Large intestine (tissue), 3 donors: Measurements from ENCODE around the gene DGKG. TPM values are rescaled to one million over a fixed set of nuclear protein-coding genes. Genes with fewer than 3 reads are reported as not detected.

Source experiments
- DNase-seq, 2 donors: peaks; one replicate each; pipeline versions ENCODE4 v3.0.0 to v3.0.0-alpha.2; 2013
- H3K27ac ChIP-seq: one replicate; pipeline ENCODE4 v1.5.1; 2013; ENCODE audit warnings: low read length
- H3K27me3 ChIP-seq: 2 replicates; pipeline ENCODE4 v1.6.1; 2013; ENCODE audit warnings: low read length; ENCODE audit not compliant: control insufficient read depth, insufficient read depth
- H3K36me3 ChIP-seq: 2 replicates; pipeline ENCODE4 v1.6.1; 2013; ENCODE audit warnings: low read length; ENCODE audit not compliant: control insufficient read depth, insufficient read depth
- H3K4me1 ChIP-seq: one replicate; pipeline ENCODE4 v1.6.1; 2013; ENCODE audit warnings: low read length; ENCODE audit not compliant: control insufficient read depth, insufficient read depth
- H3K4me3 ChIP-seq: one replicate; pipeline ENCODE4 v1.5.1; 2013; ENCODE audit warnings: low read length
- H3K9me3 ChIP-seq: one replicate; pipeline ENCODE4 v1.6.1; 2013; ENCODE audit warnings: mild to moderate bottlenecking, low read depth, low read length, moderate library complexity; ENCODE audit not compliant: control insufficient read depth
- WGBS: methylation state at CpG from one replicate; pipeline ENCODE4 v1.1.5; 2013; ENCODE audit warnings: low lambda C conversion rate; ENCODE audit not compliant: insufficient coverage; 5-methylcytosine and 5-hydroxymethylcytosine counted together
- polyA plus RNA-seq: library from polyadenylated mRNA; unstranded; fragments of 120-200 nt; gene quantifications from one replicate; pipeline ENCODE4 v1.2.1, GENCODE V29; 2013

DGKG gene
- polyA plus RNA-seq, 1 donor = 4.8 TPM

DNA sequence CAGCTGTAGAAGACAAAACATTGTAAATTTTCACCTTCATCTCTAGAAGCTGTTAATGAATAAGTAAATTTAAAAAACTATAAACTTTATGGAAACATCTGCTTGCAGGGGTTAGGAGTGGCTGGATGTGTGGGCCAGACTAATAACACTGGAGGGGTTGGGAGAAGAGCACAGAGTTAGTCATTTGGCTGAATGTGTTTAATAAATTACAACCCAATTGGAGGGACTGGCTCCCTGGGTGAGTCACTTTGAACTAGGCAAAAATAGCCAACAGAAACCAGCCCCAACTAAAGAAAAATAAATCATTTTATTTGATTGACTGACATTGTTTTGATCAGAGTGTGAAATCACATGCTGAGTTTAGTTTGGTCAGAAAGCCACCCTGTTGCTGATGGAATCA lies 21.8 kb downstream of the DGKG start:
- Histone ChIP-seq H3K27ac (no peak overlapping the region), H3K4me1 (no peaks in the 10 kb centered on the region), H3K9me3 (no peaks in the 10 kb centered on the region), H3K36me3 (no peaks in the 10 kb centered on the region), H3K4me3 (no peak overlapping the region), H3K27me3 (peaks cover 2% of the 10 kb centered on the region)
- no peak for DNase-seq

GRCh38 chr3:186339180-186339918 lies 22.7 kb downstream of the DGKG start:
- H3K36me3 ChIP-seq = no peaks in the 10 kb centered on the region
- DNase-seq = no peak
- WGBS = no CpG with 5 or more reads among the region's 4 CpGs
- no peaks in the 10 kb centered on the region for H3K9me3 ChIP-seq
- no peaks in the 10 kb centered on the region for H3K4me1 ChIP-seq
- peaks cover 5% of the 10 kb centered on the region for H3K27me3 ChIP-seq
- no peak overlapping the region for H3K4me3 ChIP-seq
- no peak overlapping the region for H3K27ac ChIP-seq

DNA sequence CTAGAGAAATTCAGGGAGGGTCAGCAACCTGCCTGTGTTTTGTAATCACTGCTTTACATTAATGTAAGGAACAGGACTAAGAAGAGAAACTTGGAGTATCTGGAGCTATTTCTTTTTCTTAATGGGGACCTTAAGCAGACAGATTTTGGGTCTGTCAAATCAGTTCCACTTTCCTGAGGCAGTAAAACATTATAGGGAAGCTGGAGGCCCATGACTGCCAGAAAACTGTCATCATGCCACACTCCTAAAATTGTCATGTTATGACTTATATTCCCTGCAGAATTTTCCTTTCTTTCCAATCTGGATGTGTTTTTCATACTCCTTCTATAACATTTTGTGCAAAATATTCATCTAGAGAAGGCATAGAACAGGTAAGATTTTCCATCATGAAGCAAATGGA lies 28.8 kb downstream of the DGKG start:
- H3K27me3 ChIP-seq = peaks cover 10% of the 10 kb centered on the region

GRCh38 chr3:186330772-186331460 lies 31.1 kb downstream of the DGKG start:
- no peak for DNase-seq
- H3K4me3 ChIP-seq = no peak overlapping the region
- no peaks in the 10 kb centered on the region for H3K36me3 ChIP-seq
- H3K9me3 ChIP-seq = no peaks in the 10 kb centered on the region
- WGBS = 100% methylated on average over 1 of the region's 6 CpGs
- peaks cover 8% of the 10 kb centered on the region for H3K27me3 ChIP-seq
- no peaks in the 10 kb centered on the region for H3K4me1 ChIP-seq
- no peak overlapping the region for H3K27ac ChIP-seq

More for the DNA sequence above, 28.8 kb downstream of the DGKG start:
- Histone ChIP-seq H3K27ac (no peak overlapping the region), H3K9me3 (no peaks in the 10 kb centered on the region), H3K4me3 (no peak overlapping the region), H3K4me1 (no peaks in the 10 kb centered on the region), H3K36me3 (no peaks in the 10 kb centered on the region)
- DNase-seq = no peak

DNA sequence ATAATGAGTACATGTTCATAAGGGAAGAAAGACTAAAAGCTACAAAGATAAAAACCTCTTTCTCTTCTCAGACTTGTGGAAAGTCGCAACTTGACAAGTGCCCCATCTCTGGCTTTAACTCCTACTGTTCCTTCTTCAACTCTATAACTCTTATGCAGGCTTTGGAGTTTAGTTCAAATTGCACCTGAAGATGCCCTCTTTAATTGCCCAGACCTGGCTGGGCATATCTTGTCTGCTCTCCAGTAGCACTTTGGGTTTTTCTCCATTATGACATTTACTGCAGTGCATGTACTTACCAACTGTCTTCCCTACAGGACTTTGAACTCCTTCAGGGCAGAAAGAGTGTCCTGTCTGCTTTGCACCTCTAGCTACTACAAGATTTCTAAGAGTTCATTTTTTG lies 32.4 kb downstream of the DGKG start:
- Histone ChIP-seq H3K4me3 (no peak overlapping the region), H3K27me3 (peaks cover 7% of the 10 kb centered on the region), H3K27ac (no peak overlapping the region), H3K4me1 (no peaks in the 10 kb centered on the region), H3K9me3 (no peaks in the 10 kb centered on the region), H3K36me3 (no peaks in the 10 kb centered on the region)
- no peak for DNase-seq
- no CpG with 5 or more reads among the region's 1 CpG for WGBS

DNA sequence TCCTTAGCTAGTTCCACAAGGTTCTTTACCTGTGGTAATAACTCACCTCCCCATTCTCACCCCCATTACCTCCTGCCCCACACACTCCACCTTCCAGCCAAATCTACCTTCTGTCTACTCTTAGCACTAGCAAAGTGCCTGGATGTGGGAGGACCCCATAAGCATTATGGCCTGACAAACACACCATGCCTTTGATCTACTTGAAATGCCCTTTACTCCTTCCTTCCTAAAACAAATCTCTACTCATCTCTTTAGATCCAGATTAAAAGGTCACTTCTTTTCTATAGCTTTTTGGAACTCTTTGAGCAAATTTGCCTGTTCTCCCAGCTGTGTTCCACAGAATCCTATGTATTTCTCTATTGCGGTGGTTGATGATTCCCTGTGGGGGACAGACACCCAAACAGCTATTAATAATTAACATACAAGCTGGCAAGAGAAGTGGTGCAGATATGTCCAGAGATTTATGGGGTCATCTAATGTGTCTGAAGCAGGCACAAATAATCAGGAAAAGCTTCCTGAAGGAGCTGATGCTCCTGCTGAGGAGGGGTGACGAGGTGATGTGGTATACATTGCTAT lies 34.0 kb downstream of the DGKG start:
- no peak overlapping the region for H3K4me3 ChIP-seq
- H3K36me3 ChIP-seq = no peaks in the 10 kb centered on the region
- no peaks in the 10 kb centered on the region for H3K9me3 ChIP-seq
- DNase-seq = no peak
- no peaks in the 10 kb centered on the region for H3K4me1 ChIP-seq
- no peak overlapping the region for H3K27ac ChIP-seq
- WGBS = no CpG with 5 or more reads among the region's 2 CpGs
- peaks cover 4% of the 10 kb centered on the region for H3K27me3 ChIP-seq

DNA sequence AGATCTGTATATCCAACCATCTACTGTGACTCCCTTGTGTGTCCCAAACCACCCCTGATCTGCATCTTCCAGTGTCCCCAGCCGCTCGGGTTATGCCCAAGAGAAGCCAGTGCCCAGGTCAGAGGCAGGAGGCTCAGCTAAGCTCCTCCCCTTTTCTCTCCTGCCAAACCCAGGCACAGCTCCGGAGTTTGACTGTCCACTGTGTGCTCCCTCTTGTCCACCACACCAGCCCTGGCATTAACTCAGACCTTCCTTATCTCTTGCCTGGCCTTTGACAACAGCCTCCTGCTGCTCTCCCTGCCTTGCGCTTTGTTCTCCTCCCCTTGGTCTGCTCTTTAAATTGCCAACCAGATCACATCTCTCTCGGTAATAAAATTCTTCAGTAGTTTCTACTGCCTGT lies 39.3 kb downstream of the DGKG start:
- peaks cover 4% of the 10 kb centered on the region for H3K27me3 ChIP-seq
- no peak for DNase-seq
- no peak overlapping the region for H3K4me3 ChIP-seq
- no peaks in the 10 kb centered on the region for H3K36me3 ChIP-seq
- WGBS = 33% methylated on average over 1 of the region's 5 CpGs
- no peaks in the 10 kb centered on the region for H3K4me1 ChIP-seq
- no peak overlapping the region for H3K27ac ChIP-seq
- H3K9me3 ChIP-seq = no peaks in the 10 kb centered on the region

GRCh38 chr3:186321746-186322145 lies 40.3 kb downstream of the DGKG start:
- Histone ChIP-seq H3K4me3 (no peak overlapping the region), H3K27me3 (peaks cover 7% of the 10 kb centered on the region), H3K9me3 (no peaks in the 10 kb centered on the region), H3K4me1 (no peaks in the 10 kb centered on the region), H3K36me3 (no peaks in the 10 kb centered on the region), H3K27ac (no peak overlapping the region)
- WGBS = no CpG with 5 or more reads among the region's 3 CpGs
- no peak for DNase-seq

DNA sequence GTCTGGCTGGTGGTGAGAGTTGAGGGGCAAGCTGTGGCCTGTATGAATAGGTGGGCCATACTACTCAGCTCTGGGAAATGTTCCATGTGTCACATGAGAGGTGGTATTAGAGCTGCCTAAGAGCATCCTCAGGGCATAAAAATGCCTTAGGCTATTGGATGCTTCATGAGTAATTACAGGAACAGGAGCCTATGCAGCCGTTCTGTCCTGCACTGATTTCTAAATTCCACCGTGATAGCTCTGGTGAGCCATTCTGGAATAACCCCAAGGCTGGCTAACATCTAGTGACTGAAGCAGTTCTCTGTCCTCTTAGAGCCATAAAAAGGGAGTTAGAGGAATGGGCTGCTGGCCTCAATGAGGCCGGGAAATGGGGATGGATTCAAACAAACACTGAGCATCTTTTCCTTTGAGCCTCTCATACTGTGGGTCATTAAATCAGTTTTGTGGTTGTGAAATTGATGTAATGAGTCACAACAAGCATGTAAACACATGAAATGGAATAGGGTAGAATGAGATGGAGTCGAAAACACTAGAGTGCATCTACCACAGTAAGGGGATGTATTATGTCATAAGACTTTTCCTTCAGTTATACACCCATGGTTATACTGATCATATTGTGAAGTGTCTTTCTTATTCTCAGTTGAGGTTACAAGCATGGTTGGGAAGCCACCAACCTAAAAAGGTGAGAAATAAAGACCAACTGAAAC lies 41.0 kb downstream of the DGKG start:
- 100% methylated on average over 1 of the region's 4 CpGs for WGBS
- no peaks in the 10 kb centered on the region for H3K9me3 ChIP-seq
- H3K36me3 ChIP-seq = no peaks in the 10 kb centered on the region
- no peak for DNase-seq
- no peak overlapping the region for H3K27ac ChIP-seq
- peaks cover 7% of the 10 kb centered on the region for H3K27me3 ChIP-seq
- no peak overlapping the region for H3K4me3 ChIP-seq
- no peaks in the 10 kb centered on the region for H3K4me1 ChIP-seq

DNA sequence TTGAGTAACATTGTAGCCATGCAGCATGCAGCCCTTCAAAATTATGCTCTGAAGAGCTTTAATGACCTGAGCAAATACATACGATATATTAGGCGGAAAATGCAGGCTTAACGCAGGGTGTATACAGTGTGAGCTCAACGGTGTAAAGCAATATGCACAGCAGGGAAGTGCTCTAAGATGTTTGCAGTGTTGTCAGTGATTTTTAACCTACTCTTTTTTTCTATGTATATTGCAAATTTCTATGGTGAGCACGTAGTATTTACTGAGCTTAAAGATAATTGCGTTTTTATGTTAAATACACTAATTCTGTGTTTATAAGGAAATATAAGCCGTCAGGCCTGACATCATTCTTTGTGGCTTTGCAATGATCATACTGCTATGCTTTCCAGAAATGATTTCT lies 42.1 kb downstream of the DGKG start:
- Histone ChIP-seq H3K9me3 (no peaks in the 10 kb centered on the region), H3K27me3 (peaks cover 7% of the 10 kb centered on the region), H3K4me1 (no peaks in the 10 kb centered on the region), H3K27ac (no peak overlapping the region), H3K36me3 (no peaks in the 10 kb centered on the region), H3K4me3 (no peak overlapping the region)
- DNase-seq = no peak
- 71% methylated on average over 1 of the region's 7 CpGs for WGBS
